ENCODE measurements around the gene CALML3.

DNA sequence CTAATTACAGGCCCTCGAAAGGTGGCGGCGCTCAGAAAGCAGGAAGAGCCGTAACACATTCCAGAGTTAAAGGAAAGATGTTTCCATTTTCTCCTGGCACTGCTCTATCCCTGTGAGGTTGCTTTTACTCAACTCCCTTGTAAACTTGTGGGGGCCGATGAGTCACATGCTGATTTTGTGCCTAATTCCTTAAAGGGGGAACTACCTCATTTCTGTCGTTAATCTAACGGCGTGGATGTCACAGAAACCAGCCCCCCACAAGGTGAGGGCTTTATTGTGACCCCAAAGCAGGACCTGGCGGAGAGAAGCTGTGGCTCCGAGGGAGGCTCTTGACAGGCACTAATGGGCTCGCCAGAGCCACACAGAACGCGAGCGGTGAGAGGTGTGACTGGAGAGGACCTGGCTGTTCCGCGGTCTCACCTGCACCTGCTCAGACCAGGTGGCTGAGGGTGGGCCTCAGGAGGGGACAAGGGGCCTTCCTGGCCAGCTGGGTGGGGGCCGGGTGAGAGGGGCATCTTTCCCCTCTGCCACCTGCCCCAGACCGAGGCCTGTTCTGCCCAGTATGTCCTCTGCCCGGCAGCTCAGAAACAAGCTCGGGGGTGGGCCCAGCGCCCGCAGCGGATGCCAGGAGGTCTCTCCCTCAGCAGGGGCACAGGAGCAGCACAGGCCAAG lies 50.9 kb downstream of the CALML3 start:
- TF ChIP-seq, protein P1, sequence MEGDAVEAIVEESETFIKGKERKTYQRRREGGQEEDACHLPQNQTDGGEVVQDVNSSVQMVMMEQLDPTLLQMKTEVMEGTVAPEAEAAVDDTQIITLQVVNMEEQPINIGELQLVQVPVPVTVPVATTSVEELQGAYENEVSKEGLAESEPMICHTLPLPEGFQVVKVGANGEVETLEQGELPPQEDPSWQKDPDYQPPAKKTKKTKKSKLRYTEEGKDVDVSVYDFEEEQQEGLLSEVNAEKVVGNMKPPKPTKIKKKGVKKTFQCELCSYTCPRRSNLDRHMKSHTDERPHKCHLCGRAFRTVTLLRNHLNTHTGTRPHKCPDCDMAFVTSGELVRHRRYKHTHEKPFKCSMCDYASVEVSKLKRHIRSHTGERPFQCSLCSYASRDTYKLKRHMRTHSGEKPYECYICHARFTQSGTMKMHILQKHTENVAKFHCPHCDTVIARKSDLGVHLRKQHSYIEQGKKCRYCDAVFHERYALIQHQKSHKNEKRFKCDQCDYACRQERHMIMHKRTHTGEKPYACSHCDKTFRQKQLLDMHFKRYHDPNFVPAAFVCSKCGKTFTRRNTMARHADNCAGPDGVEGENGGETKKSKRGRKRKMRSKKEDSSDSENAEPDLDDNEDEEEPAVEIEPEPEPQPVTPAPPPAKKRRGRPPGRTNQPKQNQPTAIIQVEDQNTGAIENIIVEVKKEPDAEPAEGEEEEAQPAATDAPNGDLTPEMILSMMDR (IDR thresholded peaks at IDR 0.05) = no peak
- no peak for TF ChIP-seq POLR2AphosphoS5 (IDR thresholded peaks at IDR 0.05)
- no peak for TF ChIP-seq EP300 (IDR thresholded peaks at IDR 0.05)
